Activated CD4-positive, CD25-positive, alpha-beta regulatory T cell treated with anti-CD3 and anti-CD28 coated beads, Interleukin-2, amount 50 U/mL, for 72 hours (primary cell): ENCODE results near the gene THBS1.
A peak's percentile ranks its signal among the peaks of the same experiment; 100 is the strongest.

Experiments
- DNase-seq: peaks from one replicate; pipeline ENCODE4 v3.0.0; 2021

The THBS1 gene

GRCh38 chr15:39609166-39609916 lies 28.5 kb downstream of the THBS1 start:
- no peak for DNase-seq

- no peak for DNase-seq
These were observed 29.8 kb downstream of the THBS1 start for GRCh38 chr15:39610665-39611064.

- DNase-seq = no peak
These were observed 32.4 kb downstream of the THBS1 start for GRCh38 chr15:39613271-39613670.

GRCh38 chr15:39613861-39614260 lies 33.0 kb downstream of the THBS1 start:
- DNase-seq = no peak

GRCh38 chr15:39616731-39617455 lies 36.0 kb downstream of the THBS1 start:
- DNase-seq = no peak

GRCh38 chr15:39618063-39618823 lies 37.4 kb downstream of the THBS1 start:
- DNase-seq = no peak

GRCh38 chr15:39621210-39621609 lies 40.3 kb downstream of the THBS1 start:
- no peak for DNase-seq

GRCh38 chr15:39621976-39622375 lies 41.1 kb downstream of the THBS1 start:
- DNase-seq = no peak

GRCh38 chr15:39622660-39623516 lies 42.0 kb downstream of the THBS1 start:
- DNase-seq = no peak

- DNase-seq = no peak
These were observed 42.7 kb downstream of the THBS1 start for GRCh38 chr15:39623529-39623931.

- DNase-seq = peak; percentile 49
These were observed 43.9 kb downstream of the THBS1 start for GRCh38 chr15:39624806-39625205.

GRCh38 chr15:39625451-39625850 lies 44.6 kb downstream of the THBS1 start:
- no peak for DNase-seq

GRCh38 chr15:39625856-39626255 lies 45.0 kb downstream of the THBS1 start:
- no peak for DNase-seq

GRCh38 chr15:39627451-39628143 lies 46.7 kb downstream of the THBS1 start:
- no peak for DNase-seq

GRCh38 chr15:39628144-39628508 lies 47.2 kb downstream of the THBS1 start:
- DNase-seq = no peak

- DNase-seq = no peak
These were observed 47.8 kb downstream of the THBS1 start for GRCh38 chr15:39628546-39629257.

GRCh38 chr15:39629371-39629770 lies 48.5 kb downstream of the THBS1 start:
- no peak for DNase-seq

- DNase-seq = no peak
These were observed 49.0 kb downstream of the THBS1 start for GRCh38 chr15:39629906-39630305.

- DNase-seq = no peak
These were observed 50.5 kb downstream of the THBS1 start for GRCh38 chr15:39631357-39631756.

GRCh38 chr15:39638041-39638440 lies 57.2 kb downstream of the THBS1 start:
- no peak for DNase-seq

- DNase-seq = no peak
These were observed 58.2 kb downstream of the THBS1 start for GRCh38 chr15:39639037-39639436.

- no peak for DNase-seq
These were observed 59.8 kb downstream of the THBS1 start for GRCh38 chr15:39640665-39641064.
